OCI-LY7 (cell line): ENCODE measurements around the gene MSANTD3. TPM values are rescaled to one million over a fixed set of nuclear protein-coding genes. Genes with fewer than 3 reads are reported as not detected.
"Not testable (repeated sequence)": the region's sequence is repeated elsewhere in the genome, so short reads cannot be mapped to it uniquely, and the experiment has no call there.

ENCODE experiments used
- BruUV-seq: library from RNA; stranded (reverse); fragments of 400-500 nt; replicated peaks from 2 replicates; lab custom pipeline; 2021; lab: Mats Ljungman, UMichigan
- CTCF ChIA-PET: fragments of 300-600 bp; sonication (Branson Sonifier 250); formaldehyde crosslinking; loops from one replicate; lab custom pipeline; 2022; ENCODE audit warnings: antibody characterized with exemption; ENCODE audit not compliant: unreplicated experiment; lab: Charles Lee
- POLR2A ChIA-PET: fragments of 300-600 bp; sonication (Branson Sonifier 250); formaldehyde crosslinking; loops from one replicate; lab custom pipeline; 2022; ENCODE audit warnings: antibody characterized with exemption; lab: Charles Lee
- DNase-seq: peaks from one replicate; pipeline ENCODE4 v3.0.0-alpha.2; 2015; ENCODE audit warnings: low spot score
- H2AFZ ChIP-seq: fragments of 200-600 bp; sonication (generic), shearing (Covaris generic); 2 replicates; pipeline ENCODE4 v1.6.1; 2014; ENCODE audit warnings: mild to moderate bottlenecking, antibody characterized with exemption, low read length, moderate library complexity
- H3K27ac ChIP-seq: fragments of 200-600 bp; sonication (generic); 2 replicates; pipeline ENCODE4 v1.5.1; 2014; ENCODE audit warnings: mixed run types, low read depth, mild to moderate bottlenecking, moderate library complexity, low read length, inconsistent platforms; ENCODE audit not compliant: poor library complexity, severe bottlenecking
- H3K36me3 ChIP-seq: fragments of 200-600 bp; sonication (generic); 2 replicates; pipeline ENCODE4 v1.6.1; 2014; ENCODE audit warnings: mild to moderate bottlenecking, antibody characterized with exemption, low read length, moderate library complexity, mixed read lengths; ENCODE audit not compliant: insufficient read depth
- H3K4me1 ChIP-seq: fragments of 200-600 bp; sonication (generic); 2 replicates; pipeline ENCODE4 v1.5.1; 2014; ENCODE audit warnings: mild to moderate bottlenecking, low read length; ENCODE audit not compliant: insufficient read depth, poor library complexity, severe bottlenecking
- H3K4me2 ChIP-seq: fragments of 200-600 bp; sonication (generic); 2 replicates; pipeline ENCODE4 v1.6.1; 2014; ENCODE audit warnings: mild to moderate bottlenecking, low read length
- H3K4me3 ChIP-seq: fragments of 200-600 bp; sonication (generic); 2 replicates; pipeline ENCODE4 v1.5.1; 2014; ENCODE audit warnings: mild to moderate bottlenecking, low read depth, low read length; ENCODE audit not compliant: poor library complexity, severe bottlenecking
- H3K79me2 ChIP-seq: fragments of 200-600 bp; sonication (generic); 2 replicates; pipeline ENCODE4 v1.6.1; 2016; ENCODE audit warnings: low read depth, mild to moderate bottlenecking, low read length, moderate library complexity, mixed read lengths; ENCODE audit not compliant: insufficient read depth
- H3K9me2 ChIP-seq: fragments of 200-600 bp; sonication (generic); 2 replicates; pipeline ENCODE4 v1.6.1; 2016; ENCODE audit warnings: mild to moderate bottlenecking, low read length, mixed read lengths; ENCODE audit not compliant: insufficient read depth
- H3K9me3 ChIP-seq: fragments of 200-600 bp; sonication (generic); 2 replicates; pipeline ENCODE4 v1.6.1; 2014; ENCODE audit warnings: mild to moderate bottlenecking, mixed run types, low read length, mixed read lengths
- H4K20me1 ChIP-seq: fragments of 200-600 bp; sonication (generic); 2 replicates; pipeline ENCODE4 v1.6.1; 2014; ENCODE audit warnings: mild to moderate bottlenecking, antibody characterized with exemption, low read length, moderate library complexity, mixed read lengths; ENCODE audit not compliant: insufficient read depth
- EZH2phosphoT487 ChIP-seq: fragments of 200-600 bp; sonication (generic); IDR thresholded peaks from 2 replicates; pipeline ENCODE4 v1.6.1; 2018; ENCODE audit warnings: low read depth, borderline replicate concordance, mild to moderate bottlenecking, mixed run types, antibody characterized with exemption, low read length, moderate library complexity, mixed read lengths
- intact Hi-C: fragments of 100-400 bp; cut with micrococcal nuclease; formaldehyde crosslinking; loops from one replicate; pipeline ENCODE4 v1.10.0; 2022; ENCODE audit not compliant: unreplicated experiment
- total RNA-seq, 2 experiments: library from RNA; depleted of rRNA in 1 of 2; stranded (reverse); fragments of >200 nt in 1 of 2; shearing (Covaris generic) in 1 of 2; gene quantifications; 2 replicates each; pipeline ENCODE4 v1.2.3, GENCODE V29; 2014 to 2022
- TF ChIP-seq, protein P1 (sequence below): fragments of 200-600 bp; sonication (generic); conservative IDR thresholded peaks from 2 replicates; pipeline ENCODE4 v1.5.1; 2014; ENCODE audit warnings: mild to moderate bottlenecking, antibody characterized with exemption, low read length, moderate library complexity, mixed read lengths

MSANTD3 gene
- total RNA-seq, 2 experiments from 2014 or later = 30.5 to 38.0 TPM

DNA sequence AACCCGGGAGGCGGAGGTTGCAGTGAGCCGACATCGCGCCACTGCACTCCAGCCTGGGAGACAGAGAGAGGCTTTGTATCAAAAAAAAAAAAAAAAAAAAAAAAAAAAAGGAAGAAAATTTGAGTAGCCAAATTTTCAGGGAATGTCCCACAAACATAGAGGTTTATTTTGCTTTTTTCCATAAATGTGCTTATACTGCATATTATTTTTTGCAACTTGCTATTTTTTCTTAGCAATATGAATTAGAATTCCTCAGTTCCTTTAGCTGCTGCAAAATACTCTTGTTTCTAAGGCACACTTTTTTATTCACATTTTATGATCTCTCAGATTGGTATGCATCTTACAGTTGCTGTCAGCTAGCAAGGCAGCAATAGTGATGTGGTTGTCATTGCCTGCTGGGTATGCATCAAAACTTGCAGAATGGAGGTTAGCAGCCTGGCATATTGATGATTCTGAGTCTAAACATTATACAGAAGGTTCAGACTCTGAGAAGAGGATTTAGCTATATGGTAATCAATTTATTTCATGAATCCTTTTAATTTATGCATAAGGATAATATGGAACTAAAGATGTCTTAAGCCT, 13.0 kb upstream of the MSANTD3 start:
- H3K4me3 ChIP-seq = no peak overlapping the region
- no peak overlapping the region for H2AFZ ChIP-seq
- H3K9me3 ChIP-seq = peaks cover 5% of the 10 kb centered on the region; the same call in 1 of the 2 replicates
- no peak overlapping the region for H3K27ac ChIP-seq
- DNase-seq = no peak
- TF ChIP-seq, protein P1, sequence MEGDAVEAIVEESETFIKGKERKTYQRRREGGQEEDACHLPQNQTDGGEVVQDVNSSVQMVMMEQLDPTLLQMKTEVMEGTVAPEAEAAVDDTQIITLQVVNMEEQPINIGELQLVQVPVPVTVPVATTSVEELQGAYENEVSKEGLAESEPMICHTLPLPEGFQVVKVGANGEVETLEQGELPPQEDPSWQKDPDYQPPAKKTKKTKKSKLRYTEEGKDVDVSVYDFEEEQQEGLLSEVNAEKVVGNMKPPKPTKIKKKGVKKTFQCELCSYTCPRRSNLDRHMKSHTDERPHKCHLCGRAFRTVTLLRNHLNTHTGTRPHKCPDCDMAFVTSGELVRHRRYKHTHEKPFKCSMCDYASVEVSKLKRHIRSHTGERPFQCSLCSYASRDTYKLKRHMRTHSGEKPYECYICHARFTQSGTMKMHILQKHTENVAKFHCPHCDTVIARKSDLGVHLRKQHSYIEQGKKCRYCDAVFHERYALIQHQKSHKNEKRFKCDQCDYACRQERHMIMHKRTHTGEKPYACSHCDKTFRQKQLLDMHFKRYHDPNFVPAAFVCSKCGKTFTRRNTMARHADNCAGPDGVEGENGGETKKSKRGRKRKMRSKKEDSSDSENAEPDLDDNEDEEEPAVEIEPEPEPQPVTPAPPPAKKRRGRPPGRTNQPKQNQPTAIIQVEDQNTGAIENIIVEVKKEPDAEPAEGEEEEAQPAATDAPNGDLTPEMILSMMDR = no peak
- H3K9me2 ChIP-seq = no peaks in the 10 kb centered on the region
- H3K4me2 ChIP-seq = no peak overlapping the region
- ChIA-PET POLR2A (interaction anchor here (0.7 to 1.7 kb wide), 4 partner anchors 10 to 60 kb away, joined by 3 to 5 read pairs (median 4); partner anchors contain the start of gene MSANTD3), CTCF (interaction anchor here (0.5 kb wide), 1 partner anchor 13 kb away, joined by 10 read pairs; no protein-coding TSS in a partner anchor)
- H3K79me2 ChIP-seq = no peaks in the 10 kb centered on the region
- intact Hi-C loops = no loop called here
- no peaks in the 10 kb centered on the region for H4K20me1 ChIP-seq
- peaks cover 14% of the 10 kb centered on the region for H3K4me1 ChIP-seq
- H3K36me3 ChIP-seq = no peaks in the 10 kb centered on the region
- BruUV-seq = no TSS peak

DNA sequence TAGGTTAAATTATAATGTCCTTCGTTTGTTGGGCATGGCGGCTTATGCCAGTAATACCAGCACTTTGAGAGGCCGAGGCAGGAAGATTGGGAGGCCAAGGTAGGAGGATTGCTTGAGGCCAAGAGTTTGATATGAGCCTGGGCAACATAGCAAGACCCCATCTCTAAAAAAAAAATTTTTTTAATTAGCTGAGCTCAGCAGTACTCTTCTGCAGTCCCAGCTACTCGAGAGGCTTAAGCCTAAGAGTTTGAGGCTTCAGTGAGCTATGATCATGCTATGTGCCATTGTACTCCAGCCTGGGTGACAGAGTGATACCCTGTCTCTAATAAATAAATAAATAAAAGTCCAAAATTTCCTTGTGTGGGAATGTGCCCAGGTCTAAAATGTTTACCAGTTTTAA, 9.1 kb upstream of the MSANTD3 start:
- intact Hi-C loops = no loop called here
- no peaks in the 10 kb centered on the region for H3K79me2 ChIP-seq
- H3K36me3 ChIP-seq = no peaks in the 10 kb centered on the region
- no peak overlapping the region for H3K4me3 ChIP-seq
- H3K9me2 ChIP-seq = no peaks in the 10 kb centered on the region
- no peak for DNase-seq
- H3K4me2 ChIP-seq = no peak overlapping the region
- H3K27ac ChIP-seq = no peak overlapping the region
- TF ChIP-seq EZH2phosphoT487 = no peak
- TF ChIP-seq, protein P1 = no peak
- no peaks in the 10 kb centered on the region for H3K9me3 ChIP-seq
- no peak overlapping the region for H2AFZ ChIP-seq
- BruUV-seq = no TSS peak
- H4K20me1 ChIP-seq = no peaks in the 10 kb centered on the region
- H3K4me1 ChIP-seq = no peaks in the 10 kb centered on the region
- CTCF ChIA-PET = no interaction called here
- POLR2A ChIA-PET = no interaction called here

DNA sequence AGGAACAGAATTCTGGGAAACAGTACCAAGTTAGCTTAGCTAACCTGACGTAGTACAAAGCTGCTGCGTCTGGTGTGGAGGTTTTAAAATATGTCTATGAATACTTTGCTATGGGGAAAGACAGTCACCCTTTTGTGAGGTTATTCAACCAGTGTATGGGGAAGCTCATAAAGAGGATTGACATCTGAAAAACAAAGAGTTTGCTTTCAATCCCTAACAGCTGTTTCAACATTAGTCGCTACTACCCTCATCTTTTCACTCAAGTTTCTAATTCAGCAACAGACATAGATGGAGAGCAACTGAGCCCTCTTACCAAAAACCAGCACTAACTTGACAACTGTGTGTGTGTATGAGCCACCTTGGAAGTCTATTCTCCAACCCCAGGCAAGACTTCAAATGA, 7.8 kb upstream of the MSANTD3 start:
- Histone ChIP-seq H3K9me2 (no peaks in the 10 kb centered on the region), H4K20me1 (no peaks in the 10 kb centered on the region), H3K9me3 (no peaks in the 10 kb centered on the region), H3K4me2 (no peak overlapping the region), H3K4me1 (no peaks in the 10 kb centered on the region), H3K4me3 (no peak overlapping the region), H3K27ac (no peak overlapping the region), H3K36me3 (no peaks in the 10 kb centered on the region), H3K79me2 (no peaks in the 10 kb centered on the region), H2AFZ (no peak overlapping the region)
- BruUV-seq = no TSS peak
- POLR2A ChIA-PET = interaction anchor here (0.6 to 0.8 kb wide), 2 partner anchors 67 to 88 kb away, joined by 3 to 4 read pairs; partner anchors contain the start of gene TEX10
- no peak for TF ChIP-seq EZH2phosphoT487
- TF ChIP-seq, protein P1 = no peak
- no peak for DNase-seq
- CTCF ChIA-PET = no interaction called here
- intact Hi-C loops = no loop called here

DNA sequence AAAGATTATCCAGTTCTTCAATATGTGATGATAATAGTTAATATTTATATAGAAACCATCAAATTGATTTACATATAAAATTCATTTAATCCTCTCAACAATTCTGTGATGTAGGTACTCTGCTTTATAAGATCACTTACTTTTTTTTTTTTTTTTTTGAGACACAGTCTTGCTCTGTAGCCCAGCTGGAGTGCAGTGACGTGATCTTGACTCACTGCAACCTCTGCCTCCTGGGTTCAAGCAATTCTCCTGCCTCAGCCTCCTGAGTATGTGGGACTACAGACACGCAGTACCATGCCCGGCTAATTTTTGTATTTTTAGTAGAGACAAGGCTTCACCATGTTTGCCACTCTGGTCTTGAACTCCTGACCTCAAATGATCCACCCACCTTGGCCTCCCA, 5.8 kb upstream of the MSANTD3 start:
- DNase-seq, H4K20me1 ChIP-seq, H3K27ac ChIP-seq, H3K36me3 ChIP-seq, H2AFZ ChIP-seq, BruUV-seq, H3K4me1 ChIP-seq, intact Hi-C loops, H3K79me2 ChIP-seq, H3K9me2 ChIP-seq, H3K4me2 ChIP-seq, H3K4me3 ChIP-seq, CTCF ChIA-PET, H3K9me3 ChIP-seq: not testable (repeated sequence)
- POLR2A ChIA-PET = interaction anchor here (0.5 kb wide), 1 partner anchor 9 kb away, joined by 3 read pairs; no protein-coding TSS in a partner anchor
